ENCODE data around the gene EMP1. TPM values are rescaled to one million over a fixed set of nuclear protein-coding genes. Genes with fewer than 3 reads are reported as not detected.

The EMP1 gene
- total and polyA plus RNA-seq, 2 experiments from 2014 or later = 0.07 to 0.39 TPM

GRCh38 chr12:13190275-13190674 lies 6.3 kb upstream of the EMP1 start (continued):
- TF ChIP-seq ZNF462 (CRISPR knock-in tag; IDR thresholded peaks at IDR 0.05) = no peak
- TF ChIP-seq STAT1 (IDR thresholded peaks at IDR 0.05; ENCODE audit: unreplicated experiment) = no peak
- TF ChIP-seq, protein P1, sequence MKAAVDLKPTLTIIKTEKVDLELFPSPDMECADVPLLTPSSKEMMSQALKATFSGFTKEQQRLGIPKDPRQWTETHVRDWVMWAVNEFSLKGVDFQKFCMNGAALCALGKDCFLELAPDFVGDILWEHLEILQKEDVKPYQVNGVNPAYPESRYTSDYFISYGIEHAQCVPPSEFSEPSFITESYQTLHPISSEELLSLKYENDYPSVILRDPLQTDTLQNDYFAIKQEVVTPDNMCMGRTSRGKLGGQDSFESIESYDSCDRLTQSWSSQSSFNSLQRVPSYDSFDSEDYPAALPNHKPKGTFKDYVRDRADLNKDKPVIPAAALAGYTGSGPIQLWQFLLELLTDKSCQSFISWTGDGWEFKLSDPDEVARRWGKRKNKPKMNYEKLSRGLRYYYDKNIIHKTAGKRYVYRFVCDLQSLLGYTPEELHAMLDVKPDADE (IDR thresholded peaks at IDR 0.05) = no peak
- no peak for TF ChIP-seq EZH2phosphoT487 (IDR thresholded peaks at IDR 0.05; ENCODE audit: unreplicated experiment)
- no peak for TF ChIP-seq POLR2AphosphoS5 (IDR thresholded peaks at IDR 0.05; ENCODE audit: low read depth)

DNA sequence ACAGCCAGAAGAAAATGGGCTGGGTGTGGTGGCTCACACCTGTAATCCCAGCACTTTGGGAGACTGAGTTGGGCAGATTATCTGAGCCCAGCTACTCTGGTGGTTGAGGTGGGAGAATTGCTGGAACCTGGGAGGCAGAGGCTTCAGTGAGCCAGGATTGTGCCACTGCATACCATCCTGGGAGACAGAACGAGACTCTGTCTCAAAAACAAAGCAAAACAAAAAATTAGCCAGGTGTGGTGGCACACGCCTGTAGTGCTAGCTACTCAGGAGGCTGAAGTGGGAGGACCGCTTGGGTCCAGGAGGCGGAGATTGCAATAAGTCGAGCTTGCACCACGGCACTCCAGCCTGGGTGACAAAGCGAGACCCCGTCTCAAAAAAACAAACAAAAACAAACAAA lies 3.8 kb upstream of the EMP1 start:
- Histone ChIP-seq H3K27me3 (ENCODE audit: insufficient read depth) (no peaks in the 10 kb centered on the region), H4K20me1 (replicated peaks; ENCODE audit: insufficient read depth) (no peaks in the 10 kb centered on the region), H3K36me3 (ENCODE audit: insufficient read depth) (no peaks in the 10 kb centered on the region), H3K4me3 (no peak overlapping the region), H3K27ac (ENCODE audit: low read depth) (no peak overlapping the region), H3K4me2 (no peak overlapping the region), H3K9me2 (ENCODE audit: insufficient read depth) (no peaks in the 10 kb centered on the region; the same call in 1 of the 2 replicates), H3F3A (replicated peaks; ENCODE audit: low read depth) (no peaks in the 10 kb centered on the region), H3K79me2 (replicated peaks; ENCODE audit: insufficient read depth) (no peaks in the 10 kb centered on the region), H3K4me1 (ENCODE audit: insufficient read depth) (peaks cover 21% of the 10 kb centered on the region), H2AFZ (no peak overlapping the region)
- no peak overlapping the region for H3K4me3 Mint-ChIP-seq
- DNase-seq (ENCODE audit: low spot score) (no peak), ATAC-seq (no peak)
- peaks cover 33% of the 10 kb centered on the region for H3K4me1 Mint-ChIP-seq
- peaks cover 10% of the 10 kb centered on the region for H3K27me3 Mint-ChIP-seq (ENCODE audit: insufficient read depth, low read depth, poor library complexity)
- no peaks in the 10 kb centered on the region for H3K9me3 Mint-ChIP-seq
- no peaks in the 10 kb centered on the region for H3K36me3 Mint-ChIP-seq (ENCODE audit: low read depth)
- H3K27ac Mint-ChIP-seq = no peak overlapping the region
- TF ChIP-seq, protein P1 (IDR thresholded peaks at IDR 0.05) = no peak
- no peak for TF ChIP-seq ZNF462 (CRISPR knock-in tag; IDR thresholded peaks at IDR 0.05)
- TF ChIP-seq ZNF114 (CRISPR knock-in tag; IDR thresholded peaks at IDR 0.05) = no peak
- TF ChIP-seq POLR2AphosphoS5 (IDR thresholded peaks at IDR 0.05; ENCODE audit: low read depth) = no peak
- TF ChIP-seq JUNB (IDR thresholded peaks at IDR 0.05; ENCODE audit: unreplicated experiment) = no peak
- no peak for TF ChIP-seq EZH2phosphoT487 (IDR thresholded peaks at IDR 0.05; ENCODE audit: unreplicated experiment)
- TF ChIP-seq STAT1 (IDR thresholded peaks at IDR 0.05; ENCODE audit: unreplicated experiment) = no peak

Data from GM23338 (cell line).